Cardiac septum (tissue), 1 donor: ENCODE results near the gene OR4N5. TPM values are rescaled to one million over a fixed set of nuclear protein-coding genes. Genes with fewer than 3 reads are reported as not detected.

Experiments
- DNase-seq: peaks from one replicate; pipeline ENCODE4 v3.0.0-alpha.2; 2020; ENCODE audit warnings: low spot score
- intact Hi-C: fragments of 100-400 bp; cut with DNase I; formaldehyde crosslinking; loops from one replicate; pipeline ENCODE4 v1.14.0; 2022
- total RNA-seq: library from RNA; stranded (reverse); fragmentation: NEBNext Ultra II Directional; extraction: Animal tissue kit (Norgen Biotek cat#: 25700); gene quantifications from one replicate; pipeline ENCODE4 v1.2.1, GENCODE V29; 2021
- donor health status: DM: no; HTN: no; CAD: no.

Gene OR4N5
- total RNA-seq, 1 donor from 2014 or later: not detected

DNA sequence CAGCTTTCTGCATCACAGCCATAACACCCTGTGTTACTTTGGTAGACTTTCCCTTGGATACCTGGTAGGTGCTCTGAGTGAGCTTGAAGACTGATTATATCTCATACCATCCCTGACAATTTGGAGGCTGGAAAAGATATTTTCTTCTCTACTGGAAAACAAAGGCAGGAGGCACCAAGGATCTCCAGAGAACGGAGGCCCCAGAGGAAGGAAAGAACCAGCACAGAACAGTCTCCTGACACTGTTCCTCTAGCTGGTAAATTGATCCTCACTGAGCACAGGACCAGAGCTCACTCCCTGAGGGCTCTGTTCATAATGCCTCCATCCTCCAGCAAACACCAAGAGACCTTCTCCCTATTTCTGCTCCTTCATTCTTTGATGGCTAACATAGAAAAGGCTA, 52.0 kb downstream of the OR4N5 start, which contains the start of gene OR11G2:
Gene OR11G2, plus strand, starts transcription at position 301 of the 400 bp plus-strand sequence. CDS start 6,542 bp downstream, outside the sequence.
- no peak for DNase-seq

DNA sequence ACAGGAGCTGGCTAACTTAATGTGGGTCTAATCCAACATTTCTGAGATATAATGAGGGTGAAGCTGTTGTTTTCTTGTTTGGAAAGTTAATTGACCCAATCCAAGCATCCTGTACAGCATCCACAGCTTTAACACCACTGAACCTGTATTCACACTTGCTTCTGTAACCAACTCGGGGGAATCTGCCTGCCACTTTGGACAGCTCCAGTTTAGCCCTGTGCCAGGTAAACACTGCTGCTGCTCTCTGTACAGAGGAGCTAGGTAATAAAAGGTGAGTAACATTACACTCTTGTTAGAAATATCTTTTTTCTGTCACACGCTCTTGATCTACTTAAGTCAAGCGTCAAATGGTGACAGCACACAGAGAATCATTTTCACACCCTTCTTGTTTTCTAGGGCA, 52.8 kb downstream of the OR4N5 start:
- DNase-seq: no peak
- intact Hi-C loops: no loop called here

More for the DNA sequence above, 52.0 kb downstream of the OR4N5 start, which contains the start of gene OR11G2:
- intact Hi-C loops: no loop called here

GRCh38 chr14:20194101-20194500, 55.5 kb downstream of the OR4N5 start:
- intact Hi-C loops: no loop called here

More at GRCh38 chr14:20194101-20194500, 55.5 kb downstream of the OR4N5 start:
- no peak for DNase-seq

Other genes starting within 250 kb of the OR4N5 start
- gene OR4K5, start 218.2 kb upstream of the OR4N5 start, total RNA-seq: not detected
- gene OR4K1, start 207.9 kb upstream of the OR4N5 start, total RNA-seq: not detected
- not detected for gene OR4K15, start 163.2 kb upstream of the OR4N5 start, total RNA-seq
- gene OR4Q2, start 136.7 kb upstream of the OR4N5 start, total RNA-seq: not detected
- not detected for gene OR4K14, start 119.5 kb upstream of the OR4N5 start, total RNA-seq
- not detected for gene OR4K13, start 102.8 kb upstream of the OR4N5 start, total RNA-seq
- not detected for gene OR4L1, start 78.8 kb upstream of the OR4N5 start, total RNA-seq
- gene OR4K17, start 28.1 kb upstream of the OR4N5 start, total RNA-seq: not detected
- not detected for gene OR11G2, start 52.1 kb downstream of the OR4N5 start, total RNA-seq
- gene OR11H6, start 84.9 kb downstream of the OR4N5 start, total RNA-seq: not detected
- not detected for gene OR11H7, start 90.2 kb downstream of the OR4N5 start, total RNA-seq
- gene OR11H4, start 100.5 kb downstream of the OR4N5 start, total RNA-seq: not detected
- gene TTC5, start 167.1 kb downstream of the OR4N5 start, total RNA-seq: 11.1 TPM
- gene CCNB1IP1, start 194.5 kb downstream of the OR4N5 start, total RNA-seq: 61.3 TPM
- 15.2 TPM for gene PARP2, start 204.8 kb downstream of the OR4N5 start, total RNA-seq